A549 (cell line): ENCODE results near the gene GALP.

Experiments
- BHLHE40 ChIP-seq: IDR thresholded peaks from 2 replicates; pipeline ENCODE4 v1.6.1; 2012; ENCODE audit warnings: low read depth, low read length, inconsistent platforms
- POLR2A ChIP-seq: IDR thresholded peaks from 2 replicates; pipeline ENCODE4 v1.6.1; 2012; ENCODE audit warnings: mild to moderate bottlenecking, low read length
- TF ChIP-seq, protein P1 (sequence below): fragments of 200-600 bp; sonication (generic); IDR thresholded peaks from 2 replicates; pipeline ENCODE4 v1.6.1; 2016; ENCODE audit warnings: antibody characterized with exemption, mild to moderate bottlenecking, moderate library complexity

- TF ChIP-seq, protein P1, sequence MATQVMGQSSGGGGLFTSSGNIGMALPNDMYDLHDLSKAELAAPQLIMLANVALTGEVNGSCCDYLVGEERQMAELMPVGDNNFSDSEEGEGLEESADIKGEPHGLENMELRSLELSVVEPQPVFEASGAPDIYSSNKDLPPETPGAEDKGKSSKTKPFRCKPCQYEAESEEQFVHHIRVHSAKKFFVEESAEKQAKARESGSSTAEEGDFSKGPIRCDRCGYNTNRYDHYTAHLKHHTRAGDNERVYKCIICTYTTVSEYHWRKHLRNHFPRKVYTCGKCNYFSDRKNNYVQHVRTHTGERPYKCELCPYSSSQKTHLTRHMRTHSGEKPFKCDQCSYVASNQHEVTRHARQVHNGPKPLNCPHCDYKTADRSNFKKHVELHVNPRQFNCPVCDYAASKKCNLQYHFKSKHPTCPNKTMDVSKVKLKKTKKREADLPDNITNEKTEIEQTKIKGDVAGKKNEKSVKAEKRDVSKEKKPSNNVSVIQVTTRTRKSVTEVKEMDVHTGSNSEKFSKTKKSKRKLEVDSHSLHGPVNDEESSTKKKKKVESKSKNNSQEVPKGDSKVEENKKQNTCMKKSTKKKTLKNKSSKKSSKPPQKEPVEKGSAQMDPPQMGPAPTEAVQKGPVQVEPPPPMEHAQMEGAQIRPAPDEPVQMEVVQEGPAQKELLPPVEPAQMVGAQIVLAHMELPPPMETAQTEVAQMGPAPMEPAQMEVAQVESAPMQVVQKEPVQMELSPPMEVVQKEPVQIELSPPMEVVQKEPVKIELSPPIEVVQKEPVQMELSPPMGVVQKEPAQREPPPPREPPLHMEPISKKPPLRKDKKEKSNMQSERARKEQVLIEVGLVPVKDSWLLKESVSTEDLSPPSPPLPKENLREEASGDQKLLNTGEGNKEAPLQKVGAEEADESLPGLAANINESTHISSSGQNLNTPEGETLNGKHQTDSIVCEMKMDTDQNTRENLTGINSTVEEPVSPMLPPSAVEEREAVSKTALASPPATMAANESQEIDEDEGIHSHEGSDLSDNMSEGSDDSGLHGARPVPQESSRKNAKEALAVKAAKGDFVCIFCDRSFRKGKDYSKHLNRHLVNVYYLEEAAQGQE = no peak
- TF ChIP-seq BHLHE40 (no peak), POLR2A (no peak)
Observed at GRCh38 chr19:56201973-56202372, 26.2 kb downstream of the GALP start, which contains the start of gene ZSCAN5C.
